HCT116 (cell line): ENCODE measurements around the gene MYO10. TPM values are rescaled to one million over a fixed set of nuclear protein-coding genes. Genes with fewer than 3 reads are reported as not detected.

ENCODE experiments used
- ATAC-seq: fragments of 200-7000 bp; cut with Tn5 transposase; 2 replicates; pipeline ENCODE4 v1.9.1; 2020; ENCODE audit warnings: mild to moderate bottlenecking, moderate library complexity
- BruUV-seq: library from RNA; stranded (reverse); fragments of 400-500 nt; replicated peaks from 2 replicates; lab custom pipeline; 2021; lab: Mats Ljungman, UMichigan
- CTCF ChIA-PET: fragments of 300-600 bp; sonication (Branson Sonifier 250); formaldehyde crosslinking; loops from one replicate; lab custom pipeline; 2021; ENCODE audit warnings: antibody characterized with exemption; lab: Charles Lee
- POLR2A ChIA-PET: fragments of 300-600, 350-600 bp; sonication (Branson Sonifier 250); formaldehyde crosslinking; loops from one replicate; lab custom pipeline; 2021; ENCODE audit warnings: antibody characterized with exemption; lab: Charles Lee
- RAD21 ChIA-PET, 2 experiments: fragments of 300-600 bp; sonication (Branson Sonifier 250); formaldehyde crosslinking; loops; one replicate each; lab custom pipeline; 2023; ENCODE audit warnings: low total read pairs in 2 of 2; ENCODE audit not compliant: uncharacterized antibody in 2 of 2, unreplicated experiment in 2 of 2, low non-redundant PET in 1 of 2; lab: Charles Lee
- DNase-seq: peaks from one replicate; pipeline ENCODE4 v3.0.0-alpha.2; 2010; ENCODE audit warnings: low read depth, low spot score
- H2AFZ ChIP-seq: fragments of 200-600 bp; shearing (Covaris generic), sonication (generic); 2 replicates; pipeline ENCODE4 v1.6.1; 2017; ENCODE audit warnings: low read depth, mixed run types, mixed read lengths, antibody characterized with exemption, low read length; ENCODE audit not compliant: poor library complexity, severe bottlenecking
- H3K27ac ChIP-seq: 2 replicates; pipeline ENCODE4 v1.5.1; 2012; ENCODE audit warnings: low read depth, low read length
- H3K27me3 ChIP-seq: fragments of 200-600 bp; sonication (generic); 2 replicates; pipeline ENCODE4 v1.6.1; 2016; ENCODE audit warnings: mixed run types, low read length, mixed read lengths; ENCODE audit not compliant: insufficient read depth
- H3K36me3 ChIP-seq, 2 experiments: fragments of 200-500 bp in 1 of 2; fragments of 200-600 bp in 1 of 2; sonication (Bioruptor generic) in 1 of 2; sonication (generic) in 1 of 2; 2 replicates each; pipeline versions ENCODE4 v1.5.1 to v1.6.1; 2014 to 2016; ENCODE audit warnings: low read length in 2 of 2, inconsistent platforms in 1 of 2, mixed read lengths in 1 of 2, mixed run types in 1 of 2; ENCODE audit not compliant: insufficient read depth in 2 of 2, control insufficient read depth in 1 of 2
- H3K4me1 ChIP-seq, 2 experiments: fragments of 200-600 bp in 1 of 2; sonication (generic) in 1 of 2; 2 replicates each; pipeline versions ENCODE4 v1.5.1 to v1.6.1; 2012 to 2017; ENCODE audit warnings: low read length in 2 of 2, inconsistent platforms in 1 of 2, mild to moderate bottlenecking in 1 of 2, mixed read lengths in 1 of 2, mixed run types in 1 of 2, moderate library complexity in 1 of 2; ENCODE audit not compliant: insufficient read depth in 2 of 2, control insufficient read depth in 1 of 2
- H3K4me2 ChIP-seq: fragments of 200-600 bp; sonication (generic); 2 replicates; pipeline ENCODE4 v1.6.1; 2017; ENCODE audit warnings: mixed run types, low read length, mixed read lengths
- H3K4me3 ChIP-seq, 2 experiments: fragments of 200-600 bp in 1 of 2; sonication (generic) in 1 of 2; replicated peaks in 1 of 2; 2 replicates each; pipeline ENCODE4 v1.5.1; 2011 to 2016; ENCODE audit warnings: low read length in 2 of 2, control low read depth in 1 of 2, low read depth in 1 of 2, mild to moderate bottlenecking in 1 of 2, mixed read lengths in 1 of 2, mixed run types in 1 of 2
- H3K79me2 ChIP-seq: fragments of 200-600 bp; sonication (generic); 2 replicates; pipeline ENCODE4 v1.6.1; 2017; ENCODE audit warnings: mild to moderate bottlenecking, mixed run types, low read length, moderate library complexity, mixed read lengths; ENCODE audit not compliant: insufficient read depth
- H3K9ac ChIP-seq: fragments of 200-600 bp; sonication (generic); 2 replicates; pipeline ENCODE4 v1.6.1; 2016; ENCODE audit warnings: low read length, mixed read lengths
- H3K9me2 ChIP-seq: fragments of 200-600 bp; sonication (generic), shearing (Covaris generic); 2 replicates; pipeline ENCODE4 v1.6.1; 2017; ENCODE audit warnings: mixed run types, mild to moderate bottlenecking, moderate library complexity; ENCODE audit not compliant: insufficient read depth
- H3K9me3 ChIP-seq, 2 experiments: fragments of 200-500 bp in 1 of 2; fragments of 200-600 bp in 1 of 2; sonication (Bioruptor generic) in 1 of 2; sonication (generic) in 1 of 2; 2 replicates each; pipeline ENCODE4 v1.6.1; 2014 to 2017; ENCODE audit warnings: low read length in 2 of 2, mixed read lengths in 2 of 2, inconsistent platforms in 1 of 2, low read depth in 1 of 2, mild to moderate bottlenecking in 1 of 2, mixed run types in 1 of 2, moderate library complexity in 1 of 2; ENCODE audit not compliant: control insufficient read depth in 1 of 2, insufficient read depth in 1 of 2
- H4K20me1 ChIP-seq: fragments of 200-600 bp; sonication (generic), shearing (Covaris generic); 2 replicates; pipeline ENCODE4 v1.6.1; 2017; ENCODE audit warnings: mixed run types, mild to moderate bottlenecking, moderate library complexity; ENCODE audit not compliant: insufficient read depth
- CEBPB ChIP-seq: IDR thresholded peaks from 2 replicates; pipeline ENCODE4 v1.6.1; 2012; ENCODE audit warnings: low read depth
- POLR2A ChIP-seq: IDR thresholded peaks from 2 replicates; pipeline ENCODE4 v1.7.0; 2011; ENCODE audit warnings: borderline replicate concordance; ENCODE audit not compliant: insufficient read depth, insufficient read length; ENCODE audit errors: extremely low read depth
- SIN3A ChIP-seq: IDR thresholded peaks from 2 replicates; pipeline ENCODE4 v1.6.1; 2012; ENCODE audit warnings: low read depth
- SP1 ChIP-seq: IDR thresholded peaks from 2 replicates; pipeline ENCODE4 v1.6.1; 2012; ENCODE audit warnings: low read depth
- YY1 ChIP-seq: IDR thresholded peaks from 2 replicates; pipeline ENCODE4 v1.6.1; 2011; ENCODE audit warnings: low read length, low read depth, moderate library complexity, mild to moderate bottlenecking; ENCODE audit not compliant: insufficient replicate concordance; ENCODE audit errors: extremely low read depth
- intact Hi-C: fragments of 100-400 bp; cut with micrococcal nuclease; formaldehyde crosslinking; loops from 2 replicates; pipeline ENCODE4 v1.10.0; 2022
- total RNA-seq: library from RNA; stranded (reverse); gene quantifications from one replicate; pipeline ENCODE4 v1.2.1, GENCODE V29; 2021; ENCODE audit not compliant: unreplicated experiment
- TF ChIP-seq, protein P1 (sequence below): IDR thresholded peaks from 2 replicates; pipeline ENCODE4 v1.6.1; 2012
- TF ChIP-seq, protein P2 (sequence below): IDR thresholded peaks from 2 replicates; pipeline ENCODE4 v1.6.1; 2012; ENCODE audit warnings: low read depth
- TF ChIP-seq, protein P3 (sequence below): IDR thresholded peaks from 2 replicates; pipeline ENCODE4 v1.6.1; 2012

MYO10 gene
- total RNA-seq, 1 experiment from 2014 or later: 34.9 TPM

DNA sequence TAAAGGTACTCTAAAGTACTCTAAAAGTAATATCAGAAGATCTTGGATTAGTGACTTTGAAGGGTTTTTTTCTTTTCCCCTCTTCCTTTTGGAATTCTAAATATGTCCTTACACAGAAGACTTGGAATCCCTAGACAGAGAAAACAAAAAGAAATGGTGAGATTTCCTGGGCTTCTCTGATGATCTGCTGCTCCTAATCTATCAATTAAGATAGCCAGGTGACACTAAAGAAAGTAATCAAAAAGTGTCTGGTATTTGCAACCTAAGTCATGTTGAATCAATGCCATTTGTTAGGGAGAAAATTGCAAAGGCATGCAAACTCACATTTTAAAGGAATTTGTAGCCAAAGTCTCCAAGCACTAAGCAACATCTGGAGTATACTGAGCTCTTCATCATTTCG is 29.5 kb upstream of the MYO10 start:
- H3K9me2 ChIP-seq: no peaks in the 10 kb centered on the region

More for the DNA sequence above, 29.5 kb upstream of the MYO10 start:
- ChIA-PET RAD21 (no interaction called here), CTCF (no interaction called here), POLR2A (no interaction called here)
- H2AFZ ChIP-seq: peak overlapping the region; percentile 74
- no TSS peak for BruUV-seq
- H3K36me3 ChIP-seq: no peaks in the 10 kb centered on the region
- H3K79me2 ChIP-seq: no peaks in the 10 kb centered on the region
- no peak overlapping the region for H3K27ac ChIP-seq
- H3K9me3 ChIP-seq: no peaks in the 10 kb centered on the region
- H3K9ac ChIP-seq: no peak overlapping the region
- peaks cover 11 to 13% of the 10 kb centered on the region in 2 experiments for H3K4me1 ChIP-seq
- no peak for DNase-seq
- no peak overlapping the region for H3K4me2 ChIP-seq
- no peaks in the 10 kb centered on the region for H3K27me3 ChIP-seq
- TF ChIP-seq, protein P1, sequence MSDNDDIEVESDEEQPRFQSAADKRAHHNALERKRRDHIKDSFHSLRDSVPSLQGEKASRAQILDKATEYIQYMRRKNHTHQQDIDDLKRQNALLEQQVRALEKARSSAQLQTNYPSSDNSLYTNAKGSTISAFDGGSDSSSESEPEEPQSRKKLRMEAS: no peak
- TF ChIP-seq, protein P2, sequence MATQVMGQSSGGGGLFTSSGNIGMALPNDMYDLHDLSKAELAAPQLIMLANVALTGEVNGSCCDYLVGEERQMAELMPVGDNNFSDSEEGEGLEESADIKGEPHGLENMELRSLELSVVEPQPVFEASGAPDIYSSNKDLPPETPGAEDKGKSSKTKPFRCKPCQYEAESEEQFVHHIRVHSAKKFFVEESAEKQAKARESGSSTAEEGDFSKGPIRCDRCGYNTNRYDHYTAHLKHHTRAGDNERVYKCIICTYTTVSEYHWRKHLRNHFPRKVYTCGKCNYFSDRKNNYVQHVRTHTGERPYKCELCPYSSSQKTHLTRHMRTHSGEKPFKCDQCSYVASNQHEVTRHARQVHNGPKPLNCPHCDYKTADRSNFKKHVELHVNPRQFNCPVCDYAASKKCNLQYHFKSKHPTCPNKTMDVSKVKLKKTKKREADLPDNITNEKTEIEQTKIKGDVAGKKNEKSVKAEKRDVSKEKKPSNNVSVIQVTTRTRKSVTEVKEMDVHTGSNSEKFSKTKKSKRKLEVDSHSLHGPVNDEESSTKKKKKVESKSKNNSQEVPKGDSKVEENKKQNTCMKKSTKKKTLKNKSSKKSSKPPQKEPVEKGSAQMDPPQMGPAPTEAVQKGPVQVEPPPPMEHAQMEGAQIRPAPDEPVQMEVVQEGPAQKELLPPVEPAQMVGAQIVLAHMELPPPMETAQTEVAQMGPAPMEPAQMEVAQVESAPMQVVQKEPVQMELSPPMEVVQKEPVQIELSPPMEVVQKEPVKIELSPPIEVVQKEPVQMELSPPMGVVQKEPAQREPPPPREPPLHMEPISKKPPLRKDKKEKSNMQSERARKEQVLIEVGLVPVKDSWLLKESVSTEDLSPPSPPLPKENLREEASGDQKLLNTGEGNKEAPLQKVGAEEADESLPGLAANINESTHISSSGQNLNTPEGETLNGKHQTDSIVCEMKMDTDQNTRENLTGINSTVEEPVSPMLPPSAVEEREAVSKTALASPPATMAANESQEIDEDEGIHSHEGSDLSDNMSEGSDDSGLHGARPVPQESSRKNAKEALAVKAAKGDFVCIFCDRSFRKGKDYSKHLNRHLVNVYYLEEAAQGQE: no peak
- TF ChIP-seq YY1: no peak
- no peak for TF ChIP-seq POLR2A
- no peak for TF ChIP-seq SIN3A
- no peak for TF ChIP-seq CEBPB
- no peak for TF ChIP-seq SP1
- TF ChIP-seq, protein P3, sequence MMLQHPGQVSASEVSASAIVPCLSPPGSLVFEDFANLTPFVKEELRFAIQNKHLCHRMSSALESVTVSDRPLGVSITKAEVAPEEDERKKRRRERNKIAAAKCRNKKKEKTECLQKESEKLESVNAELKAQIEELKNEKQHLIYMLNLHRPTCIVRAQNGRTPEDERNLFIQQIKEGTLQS: no peak
- ATAC-seq: no peak
- intact Hi-C loops: no loop called here
- H4K20me1 ChIP-seq: no peaks in the 10 kb centered on the region
- H3K4me3 ChIP-seq: no peak overlapping the region
